B cell (primary cell): ENCODE data around the gene TMEM109. TPM values are rescaled to one million over a fixed set of nuclear protein-coding genes. Genes with fewer than 3 reads are reported as not detected.

Experiments used
- ATAC-seq: fragments of 200-7000 bp; cut with Tn5 transposase; one replicate; pipeline ENCODE4 v1.10.0; 2021; ENCODE audit warnings: low read depth, mild to moderate bottlenecking, moderate number of reproducible peaks, moderate library complexity
- CTCF ChIA-PET: fragments of 350-600 bp; sonication (Branson Sonifier 250); formaldehyde crosslinking; loops from one replicate; lab custom pipeline; 2021; ENCODE audit warnings: antibody characterized with exemption, inconsistent platforms; lab: Charles Lee
- POLR2A ChIA-PET: fragments of 350-600 bp; sonication (Branson Sonifier 250); formaldehyde crosslinking; loops from one replicate; lab custom pipeline; 2021; ENCODE audit warnings: antibody characterized with exemption; lab: Charles Lee
- DNase-seq: peaks from one replicate; pipeline ENCODE4 v3.0.0; 2013
- H2AFZ ChIP-seq: 2 replicates; pipeline ENCODE4 v1.6.1; 2012; ENCODE audit warnings: mild to moderate bottlenecking, low read depth, low read length; ENCODE audit not compliant: insufficient read depth, poor library complexity, severe bottlenecking
- H3K27ac ChIP-seq, 2 donors: 1 replicate in 1 of 2; 2 replicates in 1 of 2; pipeline ENCODE4 v1.5.1; 2012 to 2013; ENCODE audit warnings: low read length in 2 of 2, mild to moderate bottlenecking in 2 of 2, moderate library complexity in 1 of 2
- H3K27me3 ChIP-seq, 4 experiments: fragments of 200-600 bp in 1 of 4; sonication (generic) in 1 of 4; replicated peaks in 1 of 4; 1 replicate in 2 of 4; 2 replicates in 2 of 4; pipeline versions ENCODE4 v1.6.1 to v1.7.0; 2013 to 2016; ENCODE audit warnings: low read length in 3 of 4, mild to moderate bottlenecking in 2 of 4, mixed read lengths in 1 of 4, moderate library complexity in 1 of 4; ENCODE audit not compliant: insufficient read depth in 4 of 4, control insufficient read depth in 3 of 4; ENCODE audit errors: control extremely low read depth in 1 of 4
- H3K36me3 ChIP-seq, 2 experiments: replicated peaks in 1 of 2; 1 replicate in 1 of 2; 2 replicates in 1 of 2; pipeline versions ENCODE4 v1.6.1 to v1.7.1; 2013; ENCODE audit warnings: low read length in 1 of 2; ENCODE audit not compliant: insufficient read depth in 2 of 2, control insufficient read depth in 1 of 2; ENCODE audit errors: control extremely low read depth in 1 of 2, extremely low read depth in 1 of 2
- H3K4me1 ChIP-seq, 2 donors: fragments of 200-600 bp in 1 of 2; sonication (generic) in 1 of 2; 1 replicate in 1 of 2; 2 replicates in 1 of 2; pipeline versions ENCODE4 v1.5.1 to v1.6.1; 2013 to 2017; ENCODE audit warnings: low read length in 2 of 2; ENCODE audit not compliant: control insufficient read depth in 2 of 2, insufficient read depth in 2 of 2
- H3K4me2 ChIP-seq: replicated peaks from 2 replicates; pipeline ENCODE3; 2012; ENCODE audit warnings: mild to moderate bottlenecking, low read depth, low read length; ENCODE audit not compliant: poor library complexity, severe bottlenecking
- H3K4me3 ChIP-seq, 5 experiments: fragments of 200-600 bp in 1 of 5; sonication (generic) in 1 of 5; 1 replicate in 3 of 5; 2 replicates in 2 of 5; pipeline versions ENCODE4 v1.5.1 to v1.7.0; 2011 to 2016; ENCODE audit warnings: low read length in 4 of 5, mild to moderate bottlenecking in 4 of 5, low read depth in 2 of 5, control low read depth in 1 of 5, moderate library complexity in 1 of 5; ENCODE audit not compliant: insufficient read depth in 1 of 5; ENCODE audit errors: control extremely low read depth in 1 of 5, extremely low read depth in 1 of 5
- H3K79me2 ChIP-seq: fragments of 200-600 bp; sonication (generic); one replicate; pipeline ENCODE4 v1.6.0; 2016; ENCODE audit warnings: low read length; ENCODE audit not compliant: control insufficient read depth, insufficient read depth
- H3K9ac ChIP-seq: fragments of 200-600 bp; sonication (generic); 2 replicates; pipeline ENCODE4 v1.6.1; 2017; ENCODE audit warnings: mild to moderate bottlenecking, low read length, moderate library complexity
- H3K9me3 ChIP-seq, 3 donors: one replicate each; pipeline versions ENCODE4 v1.6.1 to v1.7.1; 2013; ENCODE audit warnings: low read length in 2 of 3; ENCODE audit not compliant: control insufficient read depth in 2 of 3, insufficient read depth in 1 of 3; ENCODE audit errors: control extremely low read depth in 1 of 3
- H4K20me1 ChIP-seq: 2 replicates; pipeline ENCODE4 v1.6.0; 2012; ENCODE audit warnings: mild to moderate bottlenecking, low read length; ENCODE audit not compliant: insufficient read depth, control insufficient read depth, poor library complexity, severe bottlenecking
- H3K27ac Mint-ChIP-seq: one replicate; pipeline ENCODE4 v1.8.0; 2021; ENCODE audit warnings: mixed read lengths
- H3K27me3 Mint-ChIP-seq: one replicate; pipeline ENCODE4 v1.8.0; 2021; ENCODE audit warnings: mixed read lengths
- H3K4me1 Mint-ChIP-seq: one replicate; pipeline ENCODE4 v1.8.0; 2021; ENCODE audit warnings: mixed read lengths
- H3K4me3 Mint-ChIP-seq: one replicate; pipeline ENCODE4 v1.8.0; 2021; ENCODE audit warnings: mixed read lengths
- H3K9me3 Mint-ChIP-seq: one replicate; pipeline ENCODE4 v1.8.0; 2022; ENCODE audit warnings: mixed read lengths; ENCODE audit not compliant: insufficient read depth
- EZH2 ChIP-seq: IDR thresholded peaks from 2 replicates; pipeline ENCODE4 v1.6.1; 2012; ENCODE audit warnings: borderline replicate concordance, low read depth, mild to moderate bottlenecking, moderate library complexity, low read length; ENCODE audit not compliant: insufficient read depth, poor library complexity, severe bottlenecking
- WGBS: methylation state at CpG from one replicate; pipeline ENCODE4 v1.1.5; 2013; ENCODE audit warnings: missing lambda C conversion rate; ENCODE audit not compliant: insufficient coverage; 5-methylcytosine and 5-hydroxymethylcytosine counted together
- intact Hi-C: fragments of 100-400 bp; cut with micrococcal nuclease; formaldehyde crosslinking; loops from one replicate; pipeline ENCODE4 v1.10.0; 2022
- polyA plus RNA-seq: library from polyadenylated mRNA; depleted of rRNA; stranded (reverse); fragments of >200 nt; gene quantifications from 2 replicates; pipeline ENCODE4 v1.2.3, GENCODE V29; 2012
- total RNA-seq, 2 donors: library from RNA; stranded (reverse); fragments of 120-200 nt in 1 of 2; gene quantifications; 1 replicate in 1 of 2; 2 replicates in 1 of 2; pipeline versions ENCODE4 v1.2.3 to v1.2.4, GENCODE V29; 2013 to 2022
- TF ChIP-seq, protein P1 (sequence below): fragments of 200-600 bp; IDR thresholded peaks from one replicate; pipeline ENCODE4 v1.8.0; 2022; ENCODE audit warnings: antibody characterized with exemption, mild to moderate bottlenecking

The TMEM109 gene
- total and polyA plus RNA-seq, 2 donors (not counting 1 experiment from before 2014, with no cell fraction given), result 32.0 to 99.4 TPM

DNA sequence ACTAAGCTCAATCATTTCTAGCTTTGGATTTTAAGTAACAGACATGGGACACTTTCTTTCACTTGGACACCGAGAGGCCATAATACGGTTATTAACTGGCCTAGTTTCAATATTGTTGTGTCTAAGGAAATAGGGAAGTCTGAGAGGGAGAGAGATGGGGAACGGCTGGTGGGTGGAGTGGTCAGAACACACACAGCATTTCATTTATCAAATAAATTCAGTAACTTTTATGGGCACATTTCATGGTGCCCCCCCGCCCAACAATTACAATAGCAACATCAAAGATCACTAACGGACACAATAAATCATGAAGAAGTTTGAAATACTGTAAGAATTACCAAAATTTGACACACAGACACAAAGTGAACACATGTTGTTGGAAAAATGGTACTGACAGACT is 18.3 kb upstream of the TMEM109 start:
- no peak overlapping the region for H3K4me2 ChIP-seq
- ChIA-PET POLR2A (no interaction called here), CTCF (no interaction called here)
- no CpG with 5 or more reads among the region's 5 CpGs for WGBS
- ATAC-seq, result no peak
- no peak for DNase-seq
- H3K4me3 ChIP-seq, result no peak overlapping the region
- Mint-ChIP-seq H3K4me3 (no peak overlapping the region), H3K27ac (no peak overlapping the region), H3K4me1 (peaks cover 4% of the 10 kb centered on the region), H3K27me3 (no peaks in the 10 kb centered on the region), H3K9me3 (no peaks in the 10 kb centered on the region)
- no peak overlapping the region for H3K9ac ChIP-seq
- peaks cover 1 to 86% of the 10 kb centered on the region in 2 experiments for H3K36me3 ChIP-seq
- H2AFZ ChIP-seq, result no peak overlapping the region
- peaks cover 16% of the 10 kb centered on the region for H3K79me2 ChIP-seq
- H3K27ac ChIP-seq, result no peak overlapping the region
- TF ChIP-seq, protein P1, sequence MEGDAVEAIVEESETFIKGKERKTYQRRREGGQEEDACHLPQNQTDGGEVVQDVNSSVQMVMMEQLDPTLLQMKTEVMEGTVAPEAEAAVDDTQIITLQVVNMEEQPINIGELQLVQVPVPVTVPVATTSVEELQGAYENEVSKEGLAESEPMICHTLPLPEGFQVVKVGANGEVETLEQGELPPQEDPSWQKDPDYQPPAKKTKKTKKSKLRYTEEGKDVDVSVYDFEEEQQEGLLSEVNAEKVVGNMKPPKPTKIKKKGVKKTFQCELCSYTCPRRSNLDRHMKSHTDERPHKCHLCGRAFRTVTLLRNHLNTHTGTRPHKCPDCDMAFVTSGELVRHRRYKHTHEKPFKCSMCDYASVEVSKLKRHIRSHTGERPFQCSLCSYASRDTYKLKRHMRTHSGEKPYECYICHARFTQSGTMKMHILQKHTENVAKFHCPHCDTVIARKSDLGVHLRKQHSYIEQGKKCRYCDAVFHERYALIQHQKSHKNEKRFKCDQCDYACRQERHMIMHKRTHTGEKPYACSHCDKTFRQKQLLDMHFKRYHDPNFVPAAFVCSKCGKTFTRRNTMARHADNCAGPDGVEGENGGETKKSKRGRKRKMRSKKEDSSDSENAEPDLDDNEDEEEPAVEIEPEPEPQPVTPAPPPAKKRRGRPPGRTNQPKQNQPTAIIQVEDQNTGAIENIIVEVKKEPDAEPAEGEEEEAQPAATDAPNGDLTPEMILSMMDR, result no peak
- TF ChIP-seq EZH2, result no peak
- H3K27me3 ChIP-seq, result no peaks in the 10 kb centered on the region
- H3K9me3 ChIP-seq, result no peaks in the 10 kb centered on the region
- H3K4me1 ChIP-seq, result no peaks in the 10 kb centered on the region
- peaks cover 16% of the 10 kb centered on the region for H4K20me1 ChIP-seq
- intact Hi-C loops, result no loop called here

DNA sequence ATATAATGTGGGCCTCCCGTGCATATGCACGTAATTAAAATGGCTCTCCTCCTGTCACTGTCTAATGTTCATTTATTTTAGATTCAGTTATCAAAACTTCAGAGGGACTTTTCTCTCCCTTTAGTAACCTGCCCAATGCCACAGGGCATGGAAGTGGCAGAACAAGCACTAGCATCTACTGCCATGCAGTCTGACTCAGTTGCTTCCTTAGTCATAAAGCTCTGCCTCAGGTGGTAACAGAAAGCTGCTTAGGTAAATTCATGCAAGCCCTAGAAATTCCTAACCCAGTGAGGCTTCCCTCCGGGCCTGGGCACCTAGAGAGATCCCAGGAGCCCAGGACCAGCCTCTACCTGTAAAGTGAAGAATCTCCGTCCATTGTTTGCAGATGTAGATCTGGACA is 16.5 kb upstream of the TMEM109 start:
- DNase-seq, result no peak
- WGBS, result 100% methylated on average over 1 of the region's 4 CpGs
- intact Hi-C loops, result no loop called here
- Histone ChIP-seq H3K9ac (no peak overlapping the region), H3K9me3 (no peaks in the 10 kb centered on the region), H3K4me1 (no peaks in the 10 kb centered on the region), H3K27ac (no peak overlapping the region), H2AFZ (no peak overlapping the region), H4K20me1 (peaks cover 21% of the 10 kb centered on the region), H3K4me3 (no peak overlapping the region), H3K79me2 (peaks cover 16% of the 10 kb centered on the region), H3K27me3 (no peaks in the 10 kb centered on the region), H3K4me2 (no peak overlapping the region), H3K36me3 (peaks cover 3 to 89% of the 10 kb centered on the region in 2 experiments)
- ATAC-seq, result no peak
- ChIA-PET POLR2A (no interaction called here), CTCF (interaction anchor here (1.2 to 10.2 kb wide), 5 partner anchors 10 to 67 kb away, joined by 3 to 129 read pairs (median 13); partner anchors contain the start of gene TMEM109)
- TF ChIP-seq EZH2, result no peak
- TF ChIP-seq, protein P1, result no peak
- no peak overlapping the region for H3K27ac Mint-ChIP-seq
- peaks cover 4% of the 10 kb centered on the region for H3K4me1 Mint-ChIP-seq
- H3K27me3 Mint-ChIP-seq, result no peaks in the 10 kb centered on the region
- no peaks in the 10 kb centered on the region for H3K9me3 Mint-ChIP-seq
- no peak overlapping the region for H3K4me3 Mint-ChIP-seq
